HG02798 (cell line): ENCODE data around the gene CPPED1.
"Not testable (repeated sequence)": the region's sequence is repeated elsewhere in the genome, so short reads cannot be mapped to it uniquely, and the experiment has no call there.

ENCODE experiments used
- ATAC-seq: cut with Tn5 transposase; IDR thresholded peaks from one replicate; pipeline ENCODE4 v1.9.1; 2021; ENCODE audit warnings: mild to moderate bottlenecking; ENCODE audit not compliant: unreplicated experiment, poor library complexity

The CPPED1 gene

DNA sequence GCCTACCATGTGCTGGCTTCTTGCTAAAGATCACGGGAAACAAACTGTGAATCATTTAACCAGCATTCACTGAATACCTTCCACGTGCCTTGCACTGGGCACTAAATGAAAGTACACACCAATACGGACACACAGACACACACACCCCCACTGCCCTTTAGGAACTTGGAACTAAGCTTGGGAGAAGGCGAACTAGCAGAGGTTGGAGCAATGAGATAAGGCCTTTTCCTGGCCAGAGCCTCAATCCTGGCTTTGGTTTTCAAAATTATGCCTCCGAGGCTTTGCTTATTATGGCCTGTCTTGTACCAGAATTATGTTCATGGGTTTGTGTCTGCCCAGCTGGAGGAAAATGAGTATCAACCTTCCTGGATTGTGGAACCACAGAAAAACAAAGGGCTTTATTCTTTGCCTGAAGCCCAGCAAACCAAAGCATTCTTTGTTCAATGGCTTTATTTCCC, 32.3 kb downstream of the CPPED1 start:
- no peak for ATAC-seq

DNA sequence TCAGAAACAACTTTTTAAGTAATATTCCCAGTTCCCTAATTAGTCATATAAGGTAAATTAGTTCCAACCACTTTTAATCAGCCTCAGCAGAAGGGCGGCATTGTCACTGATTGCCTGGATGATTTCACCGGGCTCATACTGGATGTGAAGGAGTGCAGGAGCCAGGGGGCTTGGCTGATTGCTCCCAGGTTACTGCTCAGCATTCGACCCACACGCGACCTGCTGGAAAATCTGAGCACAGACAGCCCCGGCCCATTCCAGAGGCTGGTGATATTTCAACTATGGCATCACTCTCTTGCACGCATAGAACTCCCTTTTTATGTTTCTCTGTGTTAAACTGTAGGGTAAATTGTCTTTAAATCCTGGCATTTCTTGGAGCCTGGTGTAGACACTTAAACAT, 34.2 kb downstream of the CPPED1 start:
- no peak for ATAC-seq

DNA sequence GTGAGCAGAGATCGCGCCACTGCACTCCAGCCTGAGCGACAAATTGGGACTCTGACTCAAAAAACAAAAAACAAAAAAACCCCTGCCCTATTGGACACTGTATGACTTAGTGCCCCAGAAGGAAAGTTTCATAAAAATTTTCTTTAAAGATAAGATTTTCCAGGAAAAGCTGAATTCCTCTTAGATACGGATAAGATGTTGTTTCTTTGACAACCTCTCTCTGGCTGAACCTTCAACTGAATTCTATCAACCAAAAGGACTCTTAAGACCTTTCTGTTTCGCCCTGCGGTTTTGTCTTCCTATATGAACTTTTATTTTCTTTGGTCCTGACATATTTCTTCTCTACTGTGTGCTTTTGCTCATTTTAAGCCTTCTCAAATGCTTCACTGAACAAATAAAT, 35.8 kb downstream of the CPPED1 start:
- no peak for ATAC-seq

GRCh38 chr16:12766853-12767252, 36.8 kb downstream of the CPPED1 start:
- ATAC-seq = no peak

GRCh38 chr16:12766208-12766607, 37.5 kb downstream of the CPPED1 start:
- not testable (repeated sequence) for ATAC-seq

- no peak for ATAC-seq
These were observed 38.7 kb downstream of the CPPED1 start for GRCh38 chr16:12764813-12765488.

GRCh38 chr16:12763517-12763916, 40.2 kb downstream of the CPPED1 start:
- no peak for ATAC-seq

DNA sequence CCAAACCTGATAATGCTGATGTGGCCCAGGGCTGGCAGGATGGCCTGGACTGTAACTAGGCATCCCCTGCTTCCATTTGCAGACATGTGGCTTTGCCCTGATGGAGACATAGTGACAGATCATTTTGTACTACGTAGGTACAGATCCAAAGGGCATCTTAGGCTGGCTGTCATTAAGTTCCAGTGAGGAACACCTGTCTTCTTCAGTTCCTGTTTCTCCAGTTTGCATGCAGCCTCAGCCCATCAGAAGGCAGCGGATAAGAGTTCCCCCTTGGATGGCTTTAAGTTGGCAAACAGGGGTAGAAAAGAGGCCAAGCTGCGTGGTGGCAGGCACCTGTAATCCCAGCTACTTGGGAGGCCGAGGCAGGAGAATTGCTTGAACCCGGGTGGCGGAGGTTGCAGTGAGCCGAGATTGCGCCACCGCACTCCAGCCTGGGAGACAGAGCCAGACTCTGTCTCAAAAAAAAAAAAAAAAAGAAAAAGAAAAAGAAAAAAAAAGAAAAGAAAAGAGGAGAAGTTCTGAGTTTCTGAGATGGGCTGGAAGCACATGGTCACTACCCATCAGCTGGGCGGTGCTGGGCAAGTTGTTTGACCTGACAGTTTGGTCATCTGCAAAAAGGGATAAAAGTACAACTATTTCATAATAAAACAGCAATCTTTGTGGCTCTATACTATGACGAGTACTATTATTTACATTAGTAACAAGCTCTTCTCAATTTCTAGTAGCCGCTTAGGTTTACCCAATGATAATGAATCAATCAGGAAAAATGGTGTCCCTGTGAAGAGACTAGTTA, 42.7 kb downstream of the CPPED1 start:
- no peak for ATAC-seq

DNA sequence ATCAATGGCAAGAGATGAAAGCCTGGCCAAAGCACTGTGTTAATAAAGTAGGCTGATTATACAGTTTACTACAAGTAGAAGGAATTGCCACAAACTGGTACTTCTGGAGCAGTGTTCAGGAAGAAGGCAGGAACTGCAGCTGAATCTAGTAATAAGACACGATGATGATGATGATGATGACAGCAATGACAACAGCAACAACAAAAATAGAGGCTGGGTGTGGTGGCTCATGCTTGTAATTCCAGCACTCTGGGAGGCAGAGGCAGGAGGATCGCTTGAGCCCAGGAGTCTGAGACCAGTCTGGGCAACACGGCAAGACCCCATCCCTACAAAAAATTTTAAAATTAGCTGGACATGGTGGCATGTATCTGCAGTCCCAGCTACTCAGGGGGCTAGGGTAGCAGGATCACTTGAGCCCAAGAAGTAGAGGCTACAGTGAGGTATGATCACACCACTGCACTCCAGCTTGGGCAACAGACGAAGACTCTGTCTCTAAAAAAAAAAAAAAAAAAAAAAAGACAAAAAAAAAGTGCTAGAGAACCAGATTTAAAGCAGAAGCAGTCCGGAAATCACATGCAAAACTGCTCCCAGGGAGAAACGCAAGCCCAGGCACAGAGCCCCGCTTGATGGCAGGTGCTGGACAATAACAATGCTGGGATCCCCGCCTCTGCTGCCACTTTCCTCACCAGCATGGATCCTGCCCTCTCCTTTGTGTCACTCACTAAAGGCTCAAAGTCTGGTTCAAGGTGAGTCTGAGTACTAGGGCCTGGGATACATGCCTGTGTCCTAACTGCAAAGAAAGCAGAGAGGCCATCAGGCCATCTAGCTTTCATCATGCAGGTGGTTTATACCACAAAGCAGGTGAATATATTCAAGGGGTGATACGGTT, 44.8 kb downstream of the CPPED1 start:
- ATAC-seq = no peak

DNA sequence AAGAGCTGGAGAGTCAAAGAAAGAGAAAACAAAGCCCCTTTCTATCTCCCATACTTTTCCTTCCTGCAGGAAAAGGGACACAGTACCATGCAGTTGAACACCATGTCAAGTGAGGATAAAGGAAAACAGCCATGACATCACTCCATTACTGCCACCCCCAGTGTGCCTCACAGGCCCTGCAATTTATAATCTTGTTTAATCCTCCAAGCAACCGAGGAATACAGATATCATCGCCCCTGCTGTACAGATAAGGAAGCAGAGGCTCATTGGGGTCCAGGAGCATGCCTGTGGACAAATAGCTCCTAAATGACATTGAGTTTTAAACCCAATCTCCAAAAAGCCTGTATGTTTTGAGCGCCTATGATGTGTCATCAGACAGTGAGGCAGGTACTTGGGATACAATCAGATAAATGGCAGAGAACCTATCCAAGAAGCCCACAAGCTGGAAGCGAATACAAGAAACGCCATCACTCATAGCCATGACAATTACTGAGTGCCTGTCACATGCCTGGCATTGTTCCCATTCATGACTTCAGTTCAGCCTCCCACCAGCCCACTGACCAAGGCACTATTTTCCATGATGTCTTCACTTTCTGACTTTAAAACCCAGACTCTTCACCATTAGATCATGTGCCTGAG, 45.5 kb downstream of the CPPED1 start:
- ATAC-seq = no peak

GRCh38 chr16:12757546-12757945, 46.1 kb downstream of the CPPED1 start:
- ATAC-seq = no peak

- no peak for ATAC-seq
These were observed 48.7 kb downstream of the CPPED1 start for GRCh38 chr16:12754824-12755543.

DNA sequence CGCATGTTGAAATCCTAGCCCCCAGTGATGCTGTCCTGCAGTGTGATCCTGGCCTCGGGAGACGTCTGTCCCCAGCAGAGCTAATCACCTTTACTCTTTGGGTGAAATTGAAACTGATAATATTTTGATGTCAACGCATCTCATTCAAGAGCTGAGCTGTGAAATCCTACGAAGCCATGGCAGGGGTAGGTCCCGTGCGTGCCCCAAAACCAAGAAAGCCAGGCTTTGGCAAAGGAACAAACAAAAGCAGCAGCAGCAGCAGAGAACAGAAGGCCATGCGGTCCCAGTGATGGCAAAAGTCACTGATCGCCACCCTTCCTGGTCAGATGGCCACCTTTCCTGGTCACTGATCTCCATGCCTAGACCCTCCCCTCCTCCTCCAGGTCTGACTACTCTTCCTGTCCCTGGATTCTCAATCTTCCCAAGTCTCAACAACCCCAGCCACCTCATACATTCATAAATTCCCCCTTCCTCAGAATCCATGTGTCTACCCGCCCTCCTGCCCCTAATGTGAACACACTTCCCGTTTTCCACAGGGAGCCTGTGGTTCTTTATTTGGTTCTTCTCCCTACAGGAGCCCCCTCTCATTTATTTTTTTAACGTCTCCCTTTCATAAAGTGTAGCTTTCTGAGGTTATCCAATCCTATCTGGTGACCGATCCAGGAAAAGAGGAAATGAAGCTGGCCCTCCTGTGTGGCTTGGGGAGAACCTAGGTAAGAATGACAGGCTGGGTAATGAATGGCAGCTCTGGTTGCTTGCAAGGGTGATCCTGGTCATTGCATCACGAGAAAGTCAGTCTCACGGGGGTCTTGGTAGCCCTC, 50.3 kb downstream of the CPPED1 start:
- no peak for ATAC-seq

DNA sequence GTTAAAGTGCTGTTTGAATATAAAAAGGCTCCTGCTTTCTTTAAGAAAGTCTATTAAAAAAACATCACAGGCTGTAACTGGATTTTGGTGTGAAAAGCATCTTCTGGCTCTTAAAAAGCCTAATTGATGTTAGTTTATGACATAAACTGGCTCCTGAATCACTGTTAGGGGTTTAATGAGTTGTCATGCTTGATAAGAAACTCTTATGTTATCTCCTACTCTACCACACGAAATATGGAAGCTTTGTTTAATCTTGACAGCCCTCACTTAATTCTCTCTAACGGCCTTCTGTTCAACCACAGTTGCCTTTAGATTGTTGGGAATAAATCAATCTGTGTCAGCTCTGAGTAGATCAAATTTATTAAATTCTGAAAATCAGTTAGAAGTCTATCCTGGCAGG, 51.5 kb downstream of the CPPED1 start:
- ATAC-seq = no peak

GRCh38 chr16:12750554-12750918, 53.2 kb downstream of the CPPED1 start:
- no peak for ATAC-seq

DNA sequence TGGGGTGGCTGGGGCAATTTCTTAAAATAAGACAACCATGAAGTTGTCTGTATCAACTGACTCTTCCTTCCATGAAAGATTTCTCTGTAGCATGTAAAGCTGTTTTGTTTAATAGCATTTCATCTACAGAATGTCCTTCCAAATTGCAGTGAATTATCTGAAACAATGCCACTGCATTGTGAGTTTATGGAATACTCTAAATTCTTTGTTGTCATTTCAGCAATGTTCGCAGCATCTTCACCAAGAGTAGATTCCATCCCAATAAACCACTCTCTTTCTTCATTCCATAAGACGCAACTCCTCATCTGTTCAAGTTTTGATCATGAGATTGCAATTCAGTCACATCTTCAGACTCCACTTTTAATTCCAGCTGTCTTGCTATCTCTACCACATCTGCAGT, 54.6 kb downstream of the CPPED1 start:
- no peak for ATAC-seq

DNA sequence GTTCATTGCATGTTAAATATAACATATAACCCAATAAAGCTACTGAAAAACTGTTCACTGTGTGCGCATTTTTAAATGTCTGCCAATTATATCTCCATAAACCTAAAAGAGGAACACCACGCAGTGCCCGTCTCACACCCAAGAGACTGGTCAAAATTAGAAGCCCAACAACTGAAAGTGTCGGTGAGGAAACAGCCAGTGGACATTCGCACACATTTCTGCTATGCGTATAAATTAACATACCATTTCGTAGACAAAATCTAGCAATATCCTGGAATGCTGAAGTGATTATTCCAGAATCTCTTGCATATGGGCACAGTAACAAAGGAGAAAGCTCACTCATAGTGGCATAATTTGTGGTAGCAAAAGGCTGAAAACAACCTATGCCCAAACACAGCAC, 55.9 kb downstream of the CPPED1 start:
- ATAC-seq = no peak

DNA sequence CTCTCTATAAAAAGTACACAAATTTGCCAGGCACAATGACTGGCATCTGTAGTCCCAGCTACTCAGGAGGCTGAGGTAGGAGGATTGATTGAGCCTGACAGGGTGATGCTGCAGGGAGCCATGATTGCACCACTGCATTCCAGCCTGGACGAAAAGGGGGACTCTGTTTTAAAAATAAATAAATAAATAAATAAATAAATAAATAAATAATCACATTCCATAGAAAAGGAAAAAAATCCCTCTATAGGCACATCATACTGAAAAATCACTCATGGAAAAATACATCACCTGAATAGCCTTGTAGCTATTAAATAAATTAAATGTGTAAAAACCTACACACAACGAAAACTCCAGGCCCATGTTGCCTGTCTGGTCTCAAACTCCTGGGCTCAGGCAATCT, 56.4 kb downstream of the CPPED1 start:
- no peak for ATAC-seq

GRCh38 chr16:12744860-12745259, 58.8 kb downstream of the CPPED1 start:
- no peak for ATAC-seq
